Memory B cell (primary cell): ENCODE measurements around the gene OR4F17.
"Not testable (repeated sequence)": the region's sequence is repeated elsewhere in the genome, so short reads cannot be mapped to it uniquely, and the experiment has no call there.

Experiments used
- ATAC-seq: fragments of 150-1000 bp; cut with Tn5 transposase; 2 replicates; pipeline ENCODE4 v1.10.0; 2021; ENCODE audit warnings: low read depth, mild to moderate bottlenecking, moderate library complexity
- DNase-seq, 2 donors: peaks; one replicate each; pipeline ENCODE4 v3.0.0; 2022; ENCODE audit warnings: low spot score in 2 of 2
- H3K27ac Mint-ChIP-seq: one replicate; pipeline ENCODE4 v1.8.0; 2022; ENCODE audit warnings: mild to moderate bottlenecking, moderate library complexity, mixed read lengths
- H3K27me3 Mint-ChIP-seq: one replicate; pipeline ENCODE4 v1.8.0; 2022; ENCODE audit warnings: mixed read lengths
- H3K36me3 Mint-ChIP-seq: one replicate; pipeline ENCODE4 v1.8.0; 2022; ENCODE audit warnings: mild to moderate bottlenecking, mixed read lengths
- H3K4me1 Mint-ChIP-seq: one replicate; pipeline ENCODE4 v1.8.0; 2022; ENCODE audit warnings: mixed read lengths
- H3K4me3 Mint-ChIP-seq: one replicate; pipeline ENCODE4 v1.8.0; 2022; ENCODE audit warnings: mild to moderate bottlenecking, moderate library complexity, mixed read lengths
- H3K9me3 Mint-ChIP-seq: one replicate; pipeline ENCODE4 v1.8.0; 2022; ENCODE audit warnings: mixed read lengths

OR4F17 gene, protein sequence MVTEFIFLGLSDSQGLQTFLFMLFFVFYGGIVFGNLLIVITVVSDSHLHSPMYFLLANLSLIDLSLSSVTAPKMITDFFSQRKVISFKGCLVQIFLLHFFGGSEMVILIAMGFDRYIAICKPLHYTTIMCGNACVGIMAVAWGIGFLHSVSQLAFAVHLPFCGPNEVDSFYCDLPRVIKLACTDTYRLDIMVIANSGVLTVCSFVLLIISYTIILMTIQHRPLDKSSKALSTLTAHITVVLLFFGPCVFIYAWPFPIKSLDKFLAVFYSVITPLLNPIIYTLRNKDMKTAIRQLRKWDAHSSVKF

DNA sequence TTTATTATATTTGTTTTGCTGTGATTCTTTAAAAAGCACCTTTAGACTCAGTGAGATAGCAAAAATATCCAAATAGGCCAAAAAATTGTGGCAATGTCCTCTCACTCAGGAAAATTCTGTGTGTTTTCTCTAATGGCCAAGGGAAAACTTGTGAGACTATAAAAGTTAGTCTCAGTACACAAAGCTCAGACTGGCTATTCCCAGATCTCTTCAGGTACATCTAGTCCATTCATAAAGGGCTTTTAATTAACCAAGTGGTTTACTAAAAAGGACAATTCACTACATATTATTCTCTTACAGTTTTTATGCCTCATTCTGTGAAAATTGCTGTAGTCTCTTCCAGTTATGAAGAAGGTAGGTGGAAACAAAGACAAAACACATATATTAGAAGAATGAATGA is at the start of gene OR4F17:
Gene OR4F17, plus strand, starts transcription at position 301 of the 400 bp plus-strand sequence. CDS start 3,575 bp downstream, outside the sequence.
- H3K36me3 Mint-ChIP-seq, H3K4me3 Mint-ChIP-seq, DNase-seq, ATAC-seq, H3K9me3 Mint-ChIP-seq, H3K4me1 Mint-ChIP-seq, H3K27ac Mint-ChIP-seq, H3K27me3 Mint-ChIP-seq: not testable (repeated sequence)

- not testable (repeated sequence) for H3K27ac Mint-ChIP-seq
These were observed 36.1 kb upstream of the OR4F17 start for GRCh38 chr19:70793-71192.

DNA sequence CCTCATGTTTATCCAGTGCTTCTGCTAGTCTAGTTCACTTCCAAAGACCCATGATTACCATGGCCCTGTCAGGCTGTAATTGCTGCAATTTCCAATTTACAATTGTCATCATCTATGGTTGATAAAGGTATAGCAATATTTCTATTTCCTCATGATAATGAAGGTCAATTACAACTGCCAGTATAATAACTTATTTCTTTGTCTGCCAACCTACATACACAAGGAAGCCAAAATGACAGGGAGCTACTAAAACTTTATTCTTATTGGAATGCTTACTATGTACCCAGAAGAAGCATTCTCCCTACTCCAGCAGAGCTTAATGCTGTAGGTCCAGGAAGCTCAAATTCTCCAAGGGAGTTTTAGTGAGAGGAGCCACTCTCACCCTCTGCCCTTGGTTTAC is 24.0 kb upstream of the OR4F17 start:
- not testable (repeated sequence) for H3K27ac Mint-ChIP-seq, H3K9me3 Mint-ChIP-seq, H3K4me1 Mint-ChIP-seq, ATAC-seq, H3K27me3 Mint-ChIP-seq, H3K4me3 Mint-ChIP-seq, DNase-seq, H3K36me3 Mint-ChIP-seq

More at GRCh38 chr19:70793-71192, 36.1 kb upstream of the OR4F17 start:
- ATAC-seq, H3K4me3 Mint-ChIP-seq, H3K9me3 Mint-ChIP-seq, H3K4me1 Mint-ChIP-seq, H3K36me3 Mint-ChIP-seq, H3K27me3 Mint-ChIP-seq: not testable (repeated sequence)
- peak in 1 of 2 donors; percentile 34 for DNase-seq

DNA sequence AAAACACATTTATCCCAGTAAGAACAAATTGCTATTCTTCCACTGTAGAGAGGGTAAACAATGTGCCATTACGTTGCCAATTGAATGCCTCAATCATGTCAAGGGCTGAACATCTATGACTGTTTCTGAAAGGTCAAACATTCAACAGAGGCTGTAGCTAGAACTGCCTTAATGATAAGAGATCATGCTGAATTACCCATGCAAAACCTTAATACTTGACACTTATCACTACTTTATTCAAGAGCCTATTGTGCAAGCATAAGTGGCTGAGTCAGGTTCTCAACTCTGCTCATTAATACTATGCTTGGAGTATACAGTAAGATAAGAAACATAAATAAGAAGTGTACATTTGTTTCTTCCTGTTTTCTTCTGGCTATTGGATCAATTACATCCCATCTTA is 23.3 kb upstream of the OR4F17 start:
- not testable (repeated sequence) for H3K4me3 Mint-ChIP-seq, H3K27me3 Mint-ChIP-seq, ATAC-seq, H3K36me3 Mint-ChIP-seq, DNase-seq, H3K4me1 Mint-ChIP-seq, H3K9me3 Mint-ChIP-seq, H3K27ac Mint-ChIP-seq

- not testable (repeated sequence) for DNase-seq, H3K4me3 Mint-ChIP-seq, H3K27me3 Mint-ChIP-seq, H3K27ac Mint-ChIP-seq, H3K4me1 Mint-ChIP-seq, ATAC-seq, H3K9me3 Mint-ChIP-seq, H3K36me3 Mint-ChIP-seq
These were observed 16.2 kb upstream of the OR4F17 start for GRCh38 chr19:90678-91077.

- not testable (repeated sequence) for H3K4me1 Mint-ChIP-seq, H3K4me3 Mint-ChIP-seq, H3K27me3 Mint-ChIP-seq, DNase-seq, H3K36me3 Mint-ChIP-seq, H3K9me3 Mint-ChIP-seq, ATAC-seq, H3K27ac Mint-ChIP-seq
These were observed 12.1 kb upstream of the OR4F17 start for GRCh38 chr19:94794-95193.

GRCh38 chr19:97647-98046 is 9.3 kb upstream of the OR4F17 start:
- DNase-seq, H3K36me3 Mint-ChIP-seq, ATAC-seq, H3K9me3 Mint-ChIP-seq, H3K27ac Mint-ChIP-seq, H3K4me1 Mint-ChIP-seq, H3K27me3 Mint-ChIP-seq, H3K4me3 Mint-ChIP-seq: not testable (repeated sequence)

DNA sequence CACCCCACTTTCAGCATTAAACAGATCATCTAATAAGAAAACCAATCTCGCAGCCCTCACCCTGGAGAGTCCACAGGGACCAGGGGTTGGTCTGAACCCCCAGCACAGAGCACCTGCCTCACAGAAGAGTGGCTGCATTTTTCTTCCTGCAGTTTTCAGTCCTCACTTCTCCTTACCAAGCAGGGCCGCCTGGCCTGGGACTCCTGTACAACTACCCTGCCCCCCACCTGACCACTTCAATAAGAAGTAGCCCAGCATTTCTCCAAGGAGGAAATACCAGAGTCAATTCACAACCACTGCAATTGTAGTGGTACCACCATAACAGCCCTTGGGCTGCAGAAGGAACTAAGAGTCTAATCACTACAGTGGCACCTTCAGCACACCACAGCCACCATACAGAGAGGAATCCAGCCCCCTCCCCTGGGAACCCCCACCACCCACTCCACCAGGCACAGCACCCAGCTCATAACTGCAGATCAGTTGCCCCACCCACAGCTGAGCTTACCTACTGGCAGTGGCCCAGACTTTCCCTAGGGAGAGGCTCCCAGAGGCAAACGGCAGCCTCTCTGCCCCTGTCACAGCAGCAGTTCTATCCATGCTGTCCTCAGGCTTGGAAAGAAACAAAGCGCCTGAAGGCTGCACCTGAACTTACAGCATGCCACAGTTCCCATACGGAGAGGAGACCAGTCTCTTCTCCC is 13.7 kb downstream of the OR4F17 start:
- not testable (repeated sequence) for H3K9me3 Mint-ChIP-seq, H3K36me3 Mint-ChIP-seq, H3K4me1 Mint-ChIP-seq, H3K27ac Mint-ChIP-seq, DNase-seq, H3K27me3 Mint-ChIP-seq, ATAC-seq, H3K4me3 Mint-ChIP-seq
